K562 (cell line): ENCODE measurements around the gene TAC3. TPM values are rescaled to one million over a fixed set of nuclear protein-coding genes. Genes with fewer than 3 reads are reported as not detected.

ENCODE experiments used
- C11orf30 ChIP-seq: fragments of 450-650 bp; IDR thresholded peaks from 2 replicates; pipeline ENCODE4 v1.6.1; 2016; ENCODE audit warnings: low read depth, mild to moderate bottlenecking
- EHMT2 ChIP-seq: fragments of 450-650 bp; IDR thresholded peaks from 2 replicates; pipeline ENCODE4 v1.6.1; 2018; ENCODE audit warnings: antibody characterized with exemption
- ELF1 ChIP-seq: fragments of 200-800 bp; sonication (Bioruptor generic); IDR thresholded peaks from 2 replicates; pipeline ENCODE4 v1.6.1; 2016; ENCODE audit warnings: missing genetic modification characterization, missing compliant biosample characterization
- EP300 ChIP-seq: IDR thresholded peaks from 2 replicates; pipeline ENCODE4 v1.6.1; 2012; ENCODE audit warnings: low read length, improper control_type of control experiment
- ETV6 ChIP-seq, 3 experiments: fragments of 150-350 bp in 1 of 3; sonication (generic) in 1 of 3; formaldehyde crosslinking in 1 of 3; IDR thresholded peaks; 2 replicates each; pipeline versions ENCODE4 v1.6.1 to v1.8.0; 2014 to 2022; ENCODE audit warnings: borderline replicate concordance in 2 of 3, low read depth in 2 of 3, antibody characterized with exemption in 1 of 3, low read length in 1 of 3, mild to moderate bottlenecking in 1 of 3, missing genetic modification reagents in 1 of 3
- GATAD2B ChIP-seq: fragments of 450-650 bp; IDR thresholded peaks from 2 replicates; pipeline ENCODE4 v1.6.1; 2017; ENCODE audit warnings: mild to moderate bottlenecking, borderline replicate concordance
- HDAC2 ChIP-seq: fragments of 450-650 bp; IDR thresholded peaks from 2 replicates; pipeline ENCODE4 v1.6.1; 2016; ENCODE audit warnings: mild to moderate bottlenecking
- HNRNPK ChIP-seq: fragments of 200-400 bp; formaldehyde crosslinking; IDR thresholded peaks from one replicate; pipeline ENCODE4 v1.6.1; 2018; ENCODE audit warnings: mild to moderate bottlenecking, low read depth, low read length; ENCODE audit not compliant: poor library complexity, severe bottlenecking
- MAFK ChIP-seq: IDR thresholded peaks from 2 replicates; pipeline ENCODE4 v1.6.1; 2011; ENCODE audit warnings: low read length, improper control_type of control experiment
- NFIC ChIP-seq: fragments of 450-650 bp; IDR thresholded peaks from 2 replicates; pipeline ENCODE4 v1.6.1; 2017; ENCODE audit warnings: mild to moderate bottlenecking, inconsistent platforms
- NR2C2 ChIP-seq, 2 experiments: fragments of 200-800 bp in 1 of 2; sonication (Bioruptor generic) in 1 of 2; sonication (generic) in 1 of 2; formaldehyde crosslinking in 1 of 2; IDR thresholded peaks; 2 replicates each; pipeline versions ENCODE4 v1.6.1 to v1.8.0; 2016 to 2022; ENCODE audit warnings: mild to moderate bottlenecking in 1 of 2, missing compliant biosample characterization in 1 of 2, missing genetic modification characterization in 1 of 2, missing genetic modification reagents in 1 of 2
- PHF8 ChIP-seq: fragments of 200-600 bp; sonication (generic); IDR thresholded peaks from 2 replicates; pipeline ENCODE4 v1.6.1; 2012; ENCODE audit warnings: mixed run types, mild to moderate bottlenecking, inconsistent platforms, low read length, moderate library complexity, borderline replicate concordance
- XRCC5 ChIP-seq: fragments of 200-400 bp; formaldehyde crosslinking; IDR thresholded peaks from 2 replicates; pipeline ENCODE4 v1.6.1; 2017; ENCODE audit warnings: low read depth, mild to moderate bottlenecking, low read length
- ZC3H8 ChIP-seq: fragments of 450-650 bp; IDR thresholded peaks from 2 replicates; pipeline ENCODE4 v1.6.1; 2017
- polyA plus RNA-seq, 8 experiments: library from polyadenylated mRNA; depleted of rRNA in 4 of 8; stranded (reverse) in 5 of 8; unstranded in 3 of 8; fragments of >200 nt; fragmentation: Nextera tagmentation in 2 of 8; fragmentation: Illumina TruSeq in 1 of 8; extraction: Ambion mirVana in 2 of 8; extraction: Trizol in 1 of 8; gene quantifications; 2 replicates each; pipeline versions ENCODE4 v1.2.1 to v1.2.3, GENCODE V29; 2011 to 2014; ENCODE audit warnings: inconsistent platforms in 1 of 8, missing spikeins in 1 of 8
- total RNA-seq, 7 experiments: library from RNA; depleted of rRNA in 6 of 7; stranded (reverse); fragments of >200 nt in 6 of 7; fragmentation: Illumina TruSeq in 2 of 7; extraction: Trizol in 2 of 7; gene quantifications; 2 replicates each; pipeline versions ENCODE4 v1.2.1 to v1.2.3, GENCODE V29; 2011 to 2021; ENCODE audit warnings: low replicate concordance in 1 of 7
- TF ChIP-seq, protein P1 (sequence below): fragments of 450-650 bp; conservative IDR thresholded peaks from 2 replicates; pipeline ENCODE4 v1.6.1; 2016; ENCODE audit warnings: missing genetic modification characterization, low read depth, mild to moderate bottlenecking, missing compliant biosample characterization, moderate library complexity
- TF ChIP-seq, protein P2 (sequence below): fragments of 450-650 bp; IDR thresholded peaks from 2 replicates; pipeline ENCODE4 v1.6.1; 2017; ENCODE audit warnings: antibody characterized with exemption, mild to moderate bottlenecking
- TF ChIP-seq, protein P3 (sequence below): sonication (generic); formaldehyde crosslinking; IDR thresholded peaks from 2 replicates; pipeline ENCODE4 v1.9.0; 2022; ENCODE audit warnings: mild to moderate bottlenecking, missing genetic modification reagents
- TF ChIP-seq, protein P4 (sequence below): sonication (generic); formaldehyde crosslinking; IDR thresholded peaks from 2 replicates; pipeline ENCODE4 v1.8.0; 2022; ENCODE audit warnings: missing genetic modification reagents, mild to moderate bottlenecking, borderline replicate concordance

TAC3 gene
- total and polyA plus RNA-seq, 9 of the 15 experiments (the other 6 are each of a cell fraction or from before 2014, with no cell fraction given) = 0.29 to 2.8 (median 1.4) TPM

DNA sequence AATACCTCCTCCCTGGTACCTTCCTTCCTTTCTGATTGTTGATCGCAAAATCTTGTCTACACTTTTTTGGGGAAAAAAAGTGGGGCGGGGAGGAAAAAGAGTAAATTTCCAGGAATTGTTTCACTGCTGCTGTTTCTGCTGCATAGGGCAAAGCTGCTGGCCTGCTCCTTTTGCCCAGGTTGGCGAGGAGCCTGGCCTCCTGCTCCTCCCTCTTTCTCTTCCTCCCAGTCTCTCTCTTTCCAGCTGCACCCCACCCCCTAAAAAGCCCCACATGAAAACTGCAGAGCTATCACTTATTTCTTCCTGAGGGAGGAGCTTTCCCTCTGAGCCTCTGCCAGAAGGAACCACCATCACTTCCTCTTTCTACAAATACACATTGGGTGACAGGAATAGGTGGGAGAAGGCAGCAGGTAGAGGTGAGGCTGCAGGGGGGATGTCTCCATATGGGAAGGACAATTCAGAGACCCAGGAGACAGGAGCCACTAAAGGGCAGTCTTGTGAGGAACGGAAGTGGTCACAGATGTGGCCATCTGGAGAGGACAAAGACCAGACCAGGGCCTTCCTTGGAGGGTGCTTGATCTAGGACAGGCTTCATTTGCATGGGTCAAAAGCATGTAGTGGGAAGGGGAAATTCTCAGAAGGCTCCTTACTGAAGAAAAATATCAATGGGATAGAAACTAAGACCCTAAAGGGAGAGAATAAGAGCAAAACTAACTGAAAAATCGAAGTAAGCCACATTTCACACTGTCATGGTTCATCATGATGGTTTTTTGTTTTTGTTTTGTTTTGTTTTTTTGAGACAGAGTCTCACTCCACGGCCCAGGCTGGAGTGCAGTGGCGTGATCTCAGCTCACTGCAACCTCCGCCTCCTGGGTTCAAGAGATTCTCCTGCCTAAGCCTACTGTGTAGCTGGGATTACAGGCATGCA lies 24.7 kb downstream of the TAC3 start (continued):
- TF ChIP-seq, protein P1, sequence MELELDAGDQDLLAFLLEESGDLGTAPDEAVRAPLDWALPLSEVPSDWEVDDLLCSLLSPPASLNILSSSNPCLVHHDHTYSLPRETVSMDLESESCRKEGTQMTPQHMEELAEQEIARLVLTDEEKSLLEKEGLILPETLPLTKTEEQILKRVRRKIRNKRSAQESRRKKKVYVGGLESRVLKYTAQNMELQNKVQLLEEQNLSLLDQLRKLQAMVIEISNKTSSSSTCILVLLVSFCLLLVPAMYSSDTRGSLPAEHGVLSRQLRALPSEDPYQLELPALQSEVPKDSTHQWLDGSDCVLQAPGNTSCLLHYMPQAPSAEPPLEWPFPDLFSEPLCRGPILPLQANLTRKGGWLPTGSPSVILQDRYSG (tag) = no peak
- TF ChIP-seq EHMT2 = peak; percentile 35; the same call in 1 of the 2 replicates
- peak; percentile 16 to 64; a peak in 2 of 4 replicates for TF ChIP-seq ETV6 (IDR thresholded peaks at IDR 0.05; ENCODE audit: borderline replicate concordance in 1 of 2, low read depth in 2 of 2, low read length in 1 of 2)
- TF ChIP-seq ETV6 (CRISPR knock-in tag; IDR thresholded peaks at IDR 0.05; ENCODE audit: borderline replicate concordance) = no peak
- TF ChIP-seq NR2C2 (CRISPR knock-in tag; IDR thresholded peaks at IDR 0.05) = no peak
- TF ChIP-seq NR2C2 (tag; IDR thresholded peaks at IDR 0.05) = peak; percentile 6; the same call in 1 of the 2 replicates
- no peak for TF ChIP-seq GATAD2B
- 0 out of 2 replicates have a peak, but pooled peaks have one; percentile 37 for TF ChIP-seq ELF1
- TF ChIP-seq EP300 = peak; percentile 37
- TF ChIP-seq HDAC2 = no peak
- TF ChIP-seq, protein P2, sequence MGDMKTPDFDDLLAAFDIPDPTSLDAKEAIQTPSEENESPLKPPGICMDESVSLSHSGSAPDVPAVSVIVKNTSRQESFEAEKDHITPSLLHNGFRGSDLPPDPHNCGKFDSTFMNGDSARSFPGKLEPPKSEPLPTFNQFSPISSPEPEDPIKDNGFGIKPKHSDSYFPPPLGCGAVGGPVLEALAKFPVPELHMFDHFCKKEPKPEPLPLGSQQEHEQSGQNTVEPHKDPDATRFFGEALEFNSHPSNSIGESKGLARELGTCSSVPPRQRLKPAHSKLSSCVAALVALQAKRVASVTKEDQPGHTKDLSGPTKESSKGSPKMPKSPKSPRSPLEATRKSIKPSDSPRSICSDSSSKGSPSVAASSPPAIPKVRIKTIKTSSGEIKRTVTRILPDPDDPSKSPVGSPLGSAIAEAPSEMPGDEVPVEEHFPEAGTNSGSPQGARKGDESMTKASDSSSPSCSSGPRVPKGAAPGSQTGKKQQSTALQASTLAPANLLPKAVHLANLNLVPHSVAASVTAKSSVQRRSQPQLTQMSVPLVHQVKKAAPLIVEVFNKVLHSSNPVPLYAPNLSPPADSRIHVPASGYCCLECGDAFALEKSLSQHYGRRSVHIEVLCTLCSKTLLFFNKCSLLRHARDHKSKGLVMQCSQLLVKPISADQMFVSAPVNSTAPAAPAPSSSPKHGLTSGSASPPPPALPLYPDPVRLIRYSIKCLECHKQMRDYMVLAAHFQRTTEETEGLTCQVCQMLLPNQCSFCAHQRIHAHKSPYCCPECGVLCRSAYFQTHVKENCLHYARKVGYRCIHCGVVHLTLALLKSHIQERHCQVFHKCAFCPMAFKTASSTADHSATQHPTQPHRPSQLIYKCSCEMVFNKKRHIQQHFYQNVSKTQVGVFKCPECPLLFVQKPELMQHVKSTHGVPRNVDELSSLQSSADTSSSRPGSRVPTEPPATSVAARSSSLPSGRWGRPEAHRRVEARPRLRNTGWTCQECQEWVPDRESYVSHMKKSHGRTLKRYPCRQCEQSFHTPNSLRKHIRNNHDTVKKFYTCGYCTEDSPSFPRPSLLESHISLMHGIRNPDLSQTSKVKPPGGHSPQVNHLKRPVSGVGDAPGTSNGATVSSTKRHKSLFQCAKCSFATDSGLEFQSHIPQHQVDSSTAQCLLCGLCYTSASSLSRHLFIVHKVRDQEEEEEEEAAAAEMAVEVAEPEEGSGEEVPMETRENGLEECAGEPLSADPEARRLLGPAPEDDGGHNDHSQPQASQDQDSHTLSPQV = peak; percentile 73
- TF ChIP-seq, protein P3, sequence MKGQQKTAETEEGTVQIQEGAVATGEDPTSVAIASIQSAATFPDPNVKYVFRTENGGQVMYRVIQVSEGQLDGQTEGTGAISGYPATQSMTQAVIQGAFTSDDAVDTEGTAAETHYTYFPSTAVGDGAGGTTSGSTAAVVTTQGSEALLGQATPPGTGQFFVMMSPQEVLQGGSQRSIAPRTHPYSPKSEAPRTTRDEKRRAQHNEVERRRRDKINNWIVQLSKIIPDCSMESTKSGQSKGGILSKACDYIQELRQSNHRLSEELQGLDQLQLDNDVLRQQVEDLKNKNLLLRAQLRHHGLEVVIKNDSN (CRISPR knock-in tag) = 0 out of 2 replicates have a peak, but pooled peaks have one; percentile 2
- no peak for TF ChIP-seq HNRNPK
- peak; percentile 73 for TF ChIP-seq MAFK
- TF ChIP-seq, protein P4, sequence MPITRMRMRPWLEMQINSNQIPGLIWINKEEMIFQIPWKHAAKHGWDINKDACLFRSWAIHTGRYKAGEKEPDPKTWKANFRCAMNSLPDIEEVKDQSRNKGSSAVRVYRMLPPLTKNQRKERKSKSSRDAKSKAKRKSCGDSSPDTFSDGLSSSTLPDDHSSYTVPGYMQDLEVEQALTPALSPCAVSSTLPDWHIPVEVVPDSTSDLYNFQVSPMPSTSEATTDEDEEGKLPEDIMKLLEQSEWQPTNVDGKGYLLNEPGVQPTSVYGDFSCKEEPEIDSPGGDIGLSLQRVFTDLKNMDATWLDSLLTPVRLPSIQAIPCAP (CRISPR knock-in tag) = no peak
- peak; percentile 88 for TF ChIP-seq C11orf30
- no peak for TF ChIP-seq ZC3H8
- TF ChIP-seq NFIC = peak; percentile 48; the same call in 1 of the 2 replicates
- TF ChIP-seq PHF8 = peak; percentile 25; the same call in 1 of the 2 replicates
- TF ChIP-seq XRCC5 = 0 out of 2 replicates have a peak, but pooled peaks have one; percentile 38
